BLaER1 (cell line): ENCODE measurements around the gene ARHGAP25.

Experiments used
- H3K27ac ChIP-seq: shearing (Covaris generic); formaldehyde crosslinking; 2 replicates; pipeline ENCODE4 v1.8.1; 2022
- H3K27me3 ChIP-seq: shearing (Covaris generic); formaldehyde crosslinking; 2 replicates; pipeline ENCODE4 v1.8.1; 2022
- H3K36me3 ChIP-seq: shearing (Covaris generic); formaldehyde crosslinking; 2 replicates; pipeline ENCODE4 v1.8.1; 2022
- H3K4me1 ChIP-seq: shearing (Covaris generic); formaldehyde crosslinking; 2 replicates; pipeline ENCODE4 v1.8.1; 2022
- H3K4me2 ChIP-seq: shearing (Covaris generic); formaldehyde crosslinking; 2 replicates; pipeline ENCODE4 v1.8.1; 2022
- H3K4me3 ChIP-seq: shearing (Covaris generic); formaldehyde crosslinking; 2 replicates; pipeline ENCODE4 v1.8.1; 2022
- H3K9ac ChIP-seq: shearing (Covaris generic); formaldehyde crosslinking; 2 replicates; pipeline ENCODE4 v1.8.1; 2022
- H3K9me3 ChIP-seq: shearing (Covaris generic); formaldehyde crosslinking; 2 replicates; pipeline ENCODE4 v1.8.1; 2022
- H4K20me1 ChIP-seq: shearing (Covaris generic); formaldehyde crosslinking; 2 replicates; pipeline ENCODE4 v1.8.1; 2022
- Cebpa-rat ChIP-seq: shearing (Covaris generic); IDR thresholded peaks from 2 replicates; pipeline ENCODE4 v1.8.1; 2022

The ARHGAP25 gene, protein sequence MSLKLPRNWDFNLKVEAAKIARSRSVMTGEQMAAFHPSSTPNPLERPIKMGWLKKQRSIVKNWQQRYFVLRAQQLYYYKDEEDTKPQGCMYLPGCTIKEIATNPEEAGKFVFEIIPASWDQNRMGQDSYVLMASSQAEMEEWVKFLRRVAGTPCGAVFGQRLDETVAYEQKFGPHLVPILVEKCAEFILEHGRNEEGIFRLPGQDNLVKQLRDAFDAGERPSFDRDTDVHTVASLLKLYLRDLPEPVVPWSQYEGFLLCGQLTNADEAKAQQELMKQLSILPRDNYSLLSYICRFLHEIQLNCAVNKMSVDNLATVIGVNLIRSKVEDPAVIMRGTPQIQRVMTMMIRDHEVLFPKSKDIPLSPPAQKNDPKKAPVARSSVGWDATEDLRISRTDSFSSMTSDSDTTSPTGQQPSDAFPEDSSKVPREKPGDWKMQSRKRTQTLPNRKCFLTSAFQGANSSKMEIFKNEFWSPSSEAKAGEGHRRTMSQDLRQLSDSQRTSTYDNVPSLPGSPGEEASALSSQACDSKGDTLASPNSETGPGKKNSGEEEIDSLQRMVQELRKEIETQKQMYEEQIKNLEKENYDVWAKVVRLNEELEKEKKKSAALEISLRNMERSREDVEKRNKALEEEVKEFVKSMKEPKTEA

DNA sequence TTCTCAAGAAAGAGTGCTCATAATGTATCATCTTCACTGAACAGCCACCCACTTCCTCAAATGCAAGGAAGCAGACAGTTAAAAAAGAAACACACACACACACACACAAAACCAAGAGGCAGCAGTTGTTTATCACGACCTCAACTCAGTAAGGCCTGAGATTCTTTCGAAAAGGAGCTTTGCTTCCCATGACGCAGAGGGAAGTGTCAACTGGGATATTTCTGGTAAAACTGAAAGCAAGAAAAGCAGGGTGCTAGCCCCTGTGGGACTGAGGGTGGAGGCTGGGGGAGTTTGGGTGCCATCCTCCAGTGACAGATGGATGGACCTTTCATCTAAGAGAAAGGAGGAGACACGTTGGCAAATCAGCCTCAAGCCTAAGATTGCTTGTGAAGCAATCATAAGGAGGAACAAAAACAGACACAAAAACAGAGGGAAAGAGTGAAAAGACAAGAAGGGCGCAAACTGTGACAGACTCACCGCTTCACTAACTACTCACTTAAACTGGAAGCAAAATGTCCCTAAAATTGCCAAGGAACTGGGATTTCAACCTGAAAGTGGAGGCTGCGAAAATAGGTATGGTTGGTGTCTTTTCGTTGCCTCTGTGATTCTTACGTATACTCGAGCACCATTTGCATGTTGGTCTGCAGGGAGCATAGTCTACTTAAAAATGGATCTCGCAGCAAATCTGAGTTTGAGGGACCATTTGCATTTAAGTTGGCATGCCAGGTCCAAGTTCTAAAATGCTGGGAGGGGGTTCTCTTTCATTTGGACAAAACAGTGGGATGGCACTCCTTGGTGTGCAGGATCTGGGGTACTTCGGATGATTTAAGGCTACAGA lies at the start of gene ARHGAP25:
Gene ARHGAP25, plus strand, starts transcription at position 124 of the 838 bp plus-strand sequence. Its CDS starts 389 bp downstream, at position 513.
- Histone ChIP-seq H3K4me1 (peaks cover 82% of the 10 kb centered on the region), H3K36me3 (peaks cover 12% of the 10 kb centered on the region), H3K9ac (peak within 1 kb of the TSS; percentile 76), H4K20me1 (no peaks in the 10 kb centered on the region), H3K9me3 (no peaks in the 10 kb centered on the region), H3K27ac (peak within 1 kb of the TSS; percentile 85), H3K27me3 (no peaks in the 10 kb centered on the region), H3K4me2 (peak within 1 kb of the TSS; percentile 92), H3K4me3 (peak within 1 kb of the TSS; percentile 73)
- TF ChIP-seq Cebpa-rat: peak; percentile 83

- no peak overlapping the region for H3K9ac ChIP-seq
- H3K4me2 ChIP-seq: no peak overlapping the region
- no peak overlapping the region for H3K4me3 ChIP-seq
- 0 out of 2 replicates have a peak, but pooled peaks cover 2% of the 10 kb centered on the region for H3K36me3 ChIP-seq
- no peak overlapping the region for H3K27ac ChIP-seq
- peaks cover 41% of the 10 kb centered on the region for H3K4me1 ChIP-seq
- no peaks in the 10 kb centered on the region for H3K27me3 ChIP-seq
- TF ChIP-seq Cebpa-rat: no peak
- peaks cover 17% of the 10 kb centered on the region for H3K9me3 ChIP-seq
- H4K20me1 ChIP-seq: no peaks in the 10 kb centered on the region
Observed at GRCh38 chr2:68686178-68686577, 48.4 kb upstream of the ARHGAP25 start.

DNA sequence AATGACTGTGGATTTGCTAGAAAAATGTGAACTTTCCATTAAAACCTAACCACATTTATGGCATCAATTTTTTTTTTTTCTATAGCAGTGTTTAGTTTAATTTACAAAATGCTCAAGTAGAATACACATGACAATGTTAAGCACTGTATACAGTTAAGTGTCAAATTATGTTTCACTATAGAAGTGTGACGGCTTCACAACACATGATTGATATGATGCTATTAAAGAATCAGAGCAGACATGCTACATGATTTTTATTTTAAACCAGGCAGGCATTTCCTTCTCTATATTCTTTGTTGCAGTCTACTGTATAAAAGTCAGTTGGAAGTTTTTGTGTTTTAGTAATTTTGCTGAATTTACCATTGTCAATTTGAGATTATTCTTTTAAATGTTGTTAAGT lies 47.6 kb upstream of the ARHGAP25 start:
- peaks cover 41% of the 10 kb centered on the region for H3K4me1 ChIP-seq
- no peak for TF ChIP-seq Cebpa-rat
- H4K20me1 ChIP-seq: no peaks in the 10 kb centered on the region
- H3K27me3 ChIP-seq: no peaks in the 10 kb centered on the region
- H3K4me3 ChIP-seq: no peak overlapping the region
- no peak overlapping the region for H3K27ac ChIP-seq
- no peak overlapping the region for H3K4me2 ChIP-seq
- H3K9me3 ChIP-seq: peaks cover 8% of the 10 kb centered on the region
- no peak overlapping the region for H3K9ac ChIP-seq
- no peaks in the 10 kb centered on the region for H3K36me3 ChIP-seq

GRCh38 chr2:68689553-68690537 lies 44.8 kb upstream of the ARHGAP25 start:
- peaks cover 33% of the 10 kb centered on the region for H3K4me1 ChIP-seq
- TF ChIP-seq Cebpa-rat: peak; percentile 85
- peaks cover 6% of the 10 kb centered on the region; the same call in 1 of the 2 replicates for H3K36me3 ChIP-seq
- peaks cover 6% of the 10 kb centered on the region for H3K9me3 ChIP-seq
- H4K20me1 ChIP-seq: no peaks in the 10 kb centered on the region
- H3K4me2 ChIP-seq: peak overlapping the region; percentile 35
- peak overlapping the region; percentile 0 for H3K27ac ChIP-seq
- H3K9ac ChIP-seq: no peak overlapping the region
- H3K4me3 ChIP-seq: no peak overlapping the region
- no peaks in the 10 kb centered on the region for H3K27me3 ChIP-seq

DNA sequence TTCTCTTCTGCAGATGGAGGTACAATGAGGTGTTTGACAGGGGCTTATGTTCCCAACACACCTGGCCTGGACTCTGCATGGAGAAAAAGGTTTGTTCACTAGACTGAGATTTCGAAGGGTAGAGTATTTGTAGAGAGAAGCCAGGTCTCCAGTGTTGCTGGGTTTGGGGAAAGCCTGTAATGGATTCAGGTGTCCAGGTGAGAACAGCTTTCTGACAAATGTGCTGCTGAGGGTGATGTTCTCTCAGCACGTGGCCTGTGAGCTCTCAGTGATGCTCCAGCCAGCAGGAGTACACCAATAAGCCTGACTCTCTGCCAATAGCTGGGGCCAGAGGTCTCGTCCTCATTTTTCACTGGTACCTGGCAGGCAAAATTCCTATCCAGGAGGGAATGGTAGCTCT lies 43.8 kb upstream of the ARHGAP25 start:
- Histone ChIP-seq H3K9ac (no peak overlapping the region), H3K4me2 (peak overlapping the region; percentile 35; the same call in 1 of the 2 replicates), H3K27ac (no peak overlapping the region), H3K4me1 (peaks cover 33% of the 10 kb centered on the region), H3K4me3 (no peak overlapping the region), H3K36me3 (peaks cover 6% of the 10 kb centered on the region; the same call in 1 of the 2 replicates), H3K27me3 (no peaks in the 10 kb centered on the region), H4K20me1 (no peaks in the 10 kb centered on the region), H3K9me3 (peaks cover 8% of the 10 kb centered on the region)
- no peak for TF ChIP-seq Cebpa-rat

GRCh38 chr2:68692511-68692910 lies 42.1 kb upstream of the ARHGAP25 start:
- no peak overlapping the region for H3K27ac ChIP-seq
- TF ChIP-seq Cebpa-rat: no peak
- H3K9ac ChIP-seq: no peak overlapping the region
- H3K9me3 ChIP-seq: peaks cover 11% of the 10 kb centered on the region
- no peaks in the 10 kb centered on the region for H3K27me3 ChIP-seq
- no peak overlapping the region for H3K4me3 ChIP-seq
- no peak overlapping the region for H3K4me2 ChIP-seq
- peaks cover 6% of the 10 kb centered on the region; the same call in 1 of the 2 replicates for H3K36me3 ChIP-seq
- peaks cover 33% of the 10 kb centered on the region for H3K4me1 ChIP-seq
- H4K20me1 ChIP-seq: no peaks in the 10 kb centered on the region

GRCh38 chr2:68693951-68694350 lies 40.7 kb upstream of the ARHGAP25 start:
- Histone ChIP-seq H3K27me3 (no peaks in the 10 kb centered on the region), H3K36me3 (peaks cover 6% of the 10 kb centered on the region; the same call in 1 of the 2 replicates), H3K4me3 (no peak overlapping the region), H4K20me1 (no peaks in the 10 kb centered on the region), H3K9me3 (peaks cover 11% of the 10 kb centered on the region), H3K4me1 (peaks cover 21% of the 10 kb centered on the region), H3K27ac (no peak overlapping the region), H3K4me2 (no peak overlapping the region), H3K9ac (no peak overlapping the region)
- TF ChIP-seq Cebpa-rat: no peak

- H3K36me3 ChIP-seq: peaks cover 6% of the 10 kb centered on the region; the same call in 1 of the 2 replicates
- peaks cover 21% of the 10 kb centered on the region for H3K9me3 ChIP-seq
- no peaks in the 10 kb centered on the region for H3K27me3 ChIP-seq
- H3K4me1 ChIP-seq: peaks cover 1% of the 10 kb centered on the region; the same call in 1 of the 2 replicates
- no peaks in the 10 kb centered on the region for H4K20me1 ChIP-seq
- no peak overlapping the region for H3K4me3 ChIP-seq
- H3K27ac ChIP-seq: no peak overlapping the region
- no peak overlapping the region for H3K4me2 ChIP-seq
- TF ChIP-seq Cebpa-rat: no peak
- H3K9ac ChIP-seq: no peak overlapping the region
Observed at GRCh38 chr2:68695971-68696370, 38.6 kb upstream of the ARHGAP25 start.
